Fibroblast of villous mesenchyme (primary cell): ENCODE measurements around the gene CDH2. TPM values are rescaled to one million over a fixed set of nuclear protein-coding genes. Genes with fewer than 3 reads are reported as not detected.
A peak's percentile ranks its signal among the peaks of the same experiment; 100 is the strongest.

Experiments
- DNase-seq: peaks from one replicate; pipeline ENCODE4 v3.0.0-alpha.2; 2010; ENCODE audit warnings: low read depth
- H3K4me3 ChIP-seq: 2 replicates; pipeline ENCODE4 v1.5.1; 2011; ENCODE audit warnings: low read depth, mild to moderate bottlenecking, low read length
- CTCF ChIP-seq: IDR thresholded peaks from 2 replicates; pipeline ENCODE4 v1.5.1; 2012; ENCODE audit warnings: low read depth, mild to moderate bottlenecking, low read length; ENCODE audit not compliant: insufficient read depth
- total RNA-seq: library from RNA; depleted of rRNA; stranded (reverse); fragments of >200 nt; gene quantifications from 2 replicates; pipeline ENCODE4 v1.2.3, GENCODE V29; 2012

CDH2 gene
- 74.7 and 89.2 TPM in 2 replicates for total RNA-seq

GRCh38 chr18:28176948-28177827 lies at the start of gene CDH2:
Gene CDH2 (minus strand): TSS chr18:28177130. CDS start chr18:28177022, 108 bp downstream.
- peak; percentile 21 for TF ChIP-seq CTCF
- peak; percentile 88 for DNase-seq
- peak within 1 kb of the TSS; percentile 67 for H3K4me3 ChIP-seq

- DNase-seq, result no peak
- no peak overlapping the region for H3K4me3 ChIP-seq
- no peak for TF ChIP-seq CTCF
These were observed 35.1 kb upstream of the CDH2 start for GRCh38 chr18:28212060-28212459.

GRCh38 chr18:28208712-28209265 lies 31.9 kb upstream of the CDH2 start:
- no peak for DNase-seq
- H3K4me3 ChIP-seq, result no peak overlapping the region
- TF ChIP-seq CTCF, result no peak

- no peak for DNase-seq
- no peak for TF ChIP-seq CTCF
- H3K4me3 ChIP-seq, result no peak overlapping the region
These were observed 31.3 kb upstream of the CDH2 start for GRCh38 chr18:28208268-28208667.

- no peak for TF ChIP-seq CTCF
- DNase-seq, result peak; percentile 78
- no peak overlapping the region for H3K4me3 ChIP-seq
These were observed 27.2 kb upstream of the CDH2 start for GRCh38 chr18:28204154-28204553.

- H3K4me3 ChIP-seq, result no peak overlapping the region
- TF ChIP-seq CTCF, result no peak
- DNase-seq, result no peak
These were observed 24.1 kb upstream of the CDH2 start for GRCh38 chr18:28201056-28201455.
